NAMALWA (cell line): ENCODE measurements around the gene SUN1.
A peak's percentile ranks its signal among the peaks of the same experiment; 100 is the strongest.
"Not testable (repeated sequence)": the region's sequence is repeated elsewhere in the genome, so short reads cannot be mapped to it uniquely, and the experiment has no call there.

Source experiments
- DNase-seq: peaks from one replicate; pipeline ENCODE4 v3.0.0-alpha.2; 2015; ENCODE audit warnings: low spot score

Gene SUN1, protein sequence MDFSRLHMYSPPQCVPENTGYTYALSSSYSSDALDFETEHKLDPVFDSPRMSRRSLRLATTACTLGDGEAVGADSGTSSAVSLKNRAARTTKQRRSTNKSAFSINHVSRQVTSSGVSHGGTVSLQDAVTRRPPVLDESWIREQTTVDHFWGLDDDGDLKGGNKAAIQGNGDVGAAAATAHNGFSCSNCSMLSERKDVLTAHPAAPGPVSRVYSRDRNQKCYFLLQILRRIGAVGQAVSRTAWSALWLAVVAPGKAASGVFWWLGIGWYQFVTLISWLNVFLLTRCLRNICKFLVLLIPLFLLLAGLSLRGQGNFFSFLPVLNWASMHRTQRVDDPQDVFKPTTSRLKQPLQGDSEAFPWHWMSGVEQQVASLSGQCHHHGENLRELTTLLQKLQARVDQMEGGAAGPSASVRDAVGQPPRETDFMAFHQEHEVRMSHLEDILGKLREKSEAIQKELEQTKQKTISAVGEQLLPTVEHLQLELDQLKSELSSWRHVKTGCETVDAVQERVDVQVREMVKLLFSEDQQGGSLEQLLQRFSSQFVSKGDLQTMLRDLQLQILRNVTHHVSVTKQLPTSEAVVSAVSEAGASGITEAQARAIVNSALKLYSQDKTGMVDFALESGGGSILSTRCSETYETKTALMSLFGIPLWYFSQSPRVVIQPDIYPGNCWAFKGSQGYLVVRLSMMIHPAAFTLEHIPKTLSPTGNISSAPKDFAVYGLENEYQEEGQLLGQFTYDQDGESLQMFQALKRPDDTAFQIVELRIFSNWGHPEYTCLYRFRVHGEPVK

DNA sequence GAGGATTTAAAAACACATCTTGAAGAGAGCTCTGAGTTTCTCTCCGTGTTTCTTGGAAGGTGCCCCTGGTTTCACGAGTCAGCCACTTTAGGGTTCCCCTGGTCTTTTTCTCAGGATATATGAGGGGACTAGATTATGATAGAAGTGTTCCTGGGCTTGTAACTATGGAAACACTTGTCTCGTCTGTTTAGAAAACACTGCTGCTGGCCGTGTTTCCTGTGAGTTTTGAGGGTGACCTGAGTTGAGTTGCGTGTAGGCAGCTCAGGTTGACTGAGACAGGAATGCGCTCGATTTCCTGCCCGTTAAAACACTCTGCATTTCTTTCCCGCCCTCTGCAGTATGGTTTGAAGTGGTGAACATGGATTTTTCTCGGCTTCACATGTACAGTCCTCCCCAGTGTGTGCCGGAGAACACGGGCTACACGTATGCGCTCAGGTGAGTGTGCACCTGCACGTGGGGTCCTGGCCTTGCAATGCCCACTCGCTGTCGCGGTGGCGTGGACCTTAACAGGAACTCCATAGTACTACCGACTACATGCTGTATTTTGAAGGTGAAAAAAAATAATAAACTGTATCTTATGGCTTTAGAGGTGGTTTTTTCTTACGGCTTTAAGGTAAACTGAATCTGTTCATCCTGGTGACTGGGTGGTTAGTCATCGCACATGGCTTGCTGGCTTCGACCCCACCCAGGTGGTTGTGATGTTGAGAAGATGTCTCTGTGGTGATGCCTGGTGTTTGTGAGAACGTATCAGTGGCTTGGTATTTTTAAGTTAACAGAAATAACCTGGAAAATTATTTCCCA, at the start of gene SUN1:
Gene SUN1 (plus strand): TSS at position 310 of the 801 bp plus-strand sequence. CDS start 49 bp downstream, at position 359.
- peak; percentile 45 for DNase-seq

- no peak for DNase-seq
Measured at GRCh38 chr7:782718-783449, 49.4 kb upstream of the SUN1 start.

DNA sequence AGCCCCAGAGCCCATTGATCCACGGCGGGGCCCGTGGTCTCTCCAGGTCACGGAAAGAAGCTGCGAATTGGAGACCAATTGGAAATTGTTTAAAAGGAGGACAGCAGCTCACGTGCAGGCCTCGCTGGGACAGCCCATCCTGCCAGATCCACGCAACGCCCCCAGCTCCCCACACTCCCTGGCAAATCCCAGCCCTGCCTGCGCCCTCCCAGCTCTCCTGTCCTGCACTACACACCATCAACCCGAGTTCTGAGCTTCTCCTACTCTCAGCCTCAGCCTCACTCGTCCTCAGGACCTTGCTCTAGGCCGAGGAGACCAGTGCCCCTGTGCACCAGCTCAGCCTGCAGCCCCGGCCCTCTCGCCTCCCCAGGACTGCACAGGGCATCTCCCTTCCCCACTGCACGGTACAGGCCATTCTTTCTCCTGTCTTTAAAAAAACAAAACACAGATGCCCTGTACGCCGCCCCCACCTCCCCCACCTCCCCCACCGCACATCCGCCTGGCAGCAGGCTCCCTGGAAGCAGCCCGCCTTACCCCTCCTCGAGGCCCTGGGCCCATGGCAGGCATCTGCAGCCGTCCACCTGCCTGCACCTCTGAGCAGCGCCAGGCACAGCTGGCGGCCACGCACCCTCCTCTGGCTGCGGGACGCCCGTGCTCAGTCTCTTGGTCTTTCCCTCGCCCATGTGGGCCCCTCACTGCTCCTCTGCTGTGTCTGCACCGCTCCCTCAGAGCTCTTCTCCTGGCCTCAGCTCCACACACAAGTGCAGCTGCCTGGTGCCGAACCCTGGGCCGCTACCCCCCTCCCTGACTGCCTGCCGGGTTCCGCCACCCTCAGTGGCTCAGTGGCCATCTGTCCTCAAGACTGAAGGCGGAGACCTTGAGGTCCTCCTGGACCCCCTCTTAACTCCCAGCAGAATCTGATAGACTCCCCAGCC, 48.5 kb upstream of the SUN1 start:
- no peak for DNase-seq

DNA sequence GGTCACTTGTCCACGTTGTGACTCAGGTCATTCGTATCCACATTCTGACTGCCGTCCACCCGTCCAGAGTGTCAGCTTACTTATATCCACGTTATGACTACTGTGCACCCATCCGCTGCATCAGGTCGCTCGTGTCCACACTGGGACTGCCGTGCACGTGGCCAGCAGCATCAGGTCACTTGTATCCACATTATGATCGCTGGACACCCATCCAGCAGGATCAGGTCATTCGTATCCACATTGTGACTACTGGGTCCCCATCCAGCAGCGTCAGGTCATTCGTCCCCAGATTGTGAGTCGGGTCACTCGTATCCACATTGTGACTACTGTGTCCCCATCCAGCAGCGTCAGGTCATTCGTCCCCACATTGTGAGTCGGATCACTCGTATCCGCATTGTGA, 47.3 kb upstream of the SUN1 start:
- no peak for DNase-seq

DNA sequence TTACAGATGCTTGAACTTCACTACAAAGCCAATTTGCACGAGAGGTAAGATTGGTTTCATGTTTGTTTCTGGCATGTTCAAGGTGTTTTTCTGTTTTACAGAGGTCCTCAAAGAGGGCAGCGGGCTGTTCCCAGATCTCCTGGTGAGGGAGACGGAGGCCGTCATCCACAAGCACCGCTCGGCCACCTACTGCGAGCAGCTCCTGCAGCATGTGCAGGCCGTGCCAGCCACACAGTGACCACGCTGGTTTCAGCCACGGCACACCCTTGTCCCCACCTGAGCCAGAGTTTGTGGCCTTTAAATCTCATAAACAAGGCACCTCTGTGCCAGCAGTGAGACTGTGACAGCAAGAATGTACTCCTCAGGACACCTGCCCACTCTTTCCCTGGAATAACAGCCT, 46.9 kb upstream of the SUN1 start:
- DNase-seq: no peak

- peak; percentile 59 for DNase-seq
Measured at GRCh38 chr7:786472-787255, 45.6 kb upstream of the SUN1 start.

GRCh38 chr7:787332-788240, 44.7 kb upstream of the SUN1 start:
- DNase-seq: no peak

GRCh38 chr7:791519-791918, 40.8 kb upstream of the SUN1 start:
- DNase-seq: no peak

DNA sequence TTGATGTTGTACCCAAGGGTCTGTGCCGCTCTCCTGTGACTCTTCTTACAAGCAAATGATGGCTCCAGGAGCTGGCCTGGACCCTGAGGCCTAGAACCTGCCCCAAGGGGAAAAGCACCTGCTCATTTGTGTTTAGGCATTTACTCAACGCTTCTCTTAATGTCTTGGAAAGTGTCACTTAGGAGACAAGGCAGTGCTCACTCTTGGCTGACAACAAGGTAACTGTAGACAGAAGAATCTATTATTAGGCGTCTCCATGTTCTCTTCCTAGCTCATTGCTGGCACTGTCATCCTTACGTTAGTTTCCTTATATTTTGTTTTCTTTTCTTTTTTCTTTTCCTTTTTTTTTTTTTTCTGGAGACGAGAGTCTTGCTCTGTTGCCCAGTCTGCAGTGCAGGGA, 38.1 kb upstream of the SUN1 start:
- DNase-seq: no peak

- DNase-seq: no peak
Measured at GRCh38 chr7:794671-795329, 37.5 kb upstream of the SUN1 start.

DNA sequence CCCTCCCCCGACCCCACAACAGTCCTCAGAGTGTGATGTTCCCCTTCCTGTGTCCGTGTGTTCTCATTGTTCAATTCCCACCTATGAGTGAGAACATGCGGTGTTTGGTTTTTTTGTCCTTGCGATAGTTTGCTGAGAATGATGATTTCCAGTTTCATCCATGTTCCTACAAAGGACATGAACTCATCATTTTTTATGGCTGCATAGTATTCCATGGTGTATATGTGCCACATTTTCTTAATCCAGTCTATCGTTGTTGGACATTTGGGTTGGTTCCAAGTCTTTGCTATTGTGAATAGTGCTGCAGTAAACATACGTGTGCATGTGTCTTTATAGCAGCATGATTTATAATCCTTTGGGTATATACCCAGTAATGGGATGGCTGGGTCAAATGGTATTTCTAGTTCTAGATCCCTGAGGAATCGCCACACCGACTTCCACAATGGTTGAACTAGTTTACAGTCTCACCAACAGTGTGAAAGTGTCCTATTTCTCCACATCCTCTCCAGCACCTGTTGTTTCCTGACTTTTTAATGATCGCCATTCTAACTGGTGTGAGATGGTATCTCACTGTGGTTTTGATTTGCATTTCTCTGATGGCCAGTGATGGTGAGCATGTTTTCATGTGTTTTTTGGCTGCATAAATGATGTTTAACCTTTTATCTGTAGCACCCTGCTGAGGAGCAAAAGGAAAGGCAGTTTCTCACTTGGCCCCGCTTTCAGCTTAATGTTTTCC, 35.7 kb upstream of the SUN1 start:
- DNase-seq: not testable (repeated sequence)

DNA sequence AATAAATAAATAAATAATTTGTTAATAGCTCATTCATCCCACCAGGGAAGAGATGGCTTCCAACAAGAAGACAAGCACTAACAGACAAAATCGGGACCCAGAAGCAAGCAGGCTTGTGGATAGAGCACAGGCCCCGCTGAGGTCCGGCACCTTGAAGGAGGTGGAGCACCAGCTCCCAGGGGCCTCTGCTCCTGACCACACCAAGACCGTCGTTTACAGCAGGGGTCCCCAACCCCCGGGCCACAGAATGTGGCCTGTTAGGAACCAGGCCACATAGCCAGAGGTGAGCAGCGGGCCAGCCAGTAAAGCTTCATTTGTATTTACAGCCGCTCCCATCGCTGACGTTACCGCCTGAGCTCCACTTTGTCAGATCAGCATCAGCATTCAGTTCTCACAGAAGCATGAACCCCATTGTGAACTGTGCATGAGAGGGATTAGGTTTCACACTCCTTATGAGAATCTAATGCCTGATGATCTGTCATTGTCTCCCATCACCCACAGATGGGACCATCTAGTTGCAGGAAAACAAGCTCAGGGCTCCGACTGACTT, 33.3 kb upstream of the SUN1 start:
- no peak for DNase-seq

- DNase-seq: no peak
Measured at GRCh38 chr7:800692-801091, 31.6 kb upstream of the SUN1 start.

- DNase-seq: not testable (repeated sequence)
Measured at GRCh38 chr7:801351-801750, 30.9 kb upstream of the SUN1 start.

- DNase-seq: no peak
Measured at GRCh38 chr7:801940-802381, 30.3 kb upstream of the SUN1 start.

GRCh38 chr7:802500-803242, 29.6 kb upstream of the SUN1 start:
- no peak for DNase-seq
